KMS-11 (cell line): ENCODE results near the gene WFDC11.
"Not testable (repeated sequence)": the region's sequence is repeated elsewhere in the genome, so short reads cannot be mapped to it uniquely, and the experiment has no call there.

Experiments
- H2AFZ ChIP-seq: fragments of 200-600 bp; sonication (generic); 2 replicates; pipeline ENCODE4 v1.6.1; 2016; ENCODE audit warnings: antibody characterized with exemption, mixed run types, low read depth
- H3K27ac ChIP-seq: fragments of 200-600 bp; sonication (generic); 2 replicates; pipeline ENCODE4 v1.6.1; 2016; ENCODE audit warnings: mild to moderate bottlenecking, mixed run types
- H3K27me3 ChIP-seq: fragments of 200-600 bp; sonication (generic); 2 replicates; pipeline ENCODE4 v1.6.1; 2017; ENCODE audit warnings: mild to moderate bottlenecking, low read depth, mixed run types, moderate library complexity; ENCODE audit not compliant: insufficient read depth
- H3K36me3 ChIP-seq: fragments of 200-600 bp; sonication (generic); 2 replicates; pipeline ENCODE4 v1.6.1; 2017; ENCODE audit warnings: mild to moderate bottlenecking, mixed run types; ENCODE audit not compliant: insufficient read depth
- H3K4me1 ChIP-seq: fragments of 200-600 bp; sonication (generic); 2 replicates; pipeline ENCODE4 v1.6.1; 2016; ENCODE audit warnings: mild to moderate bottlenecking, low read depth, mixed run types; ENCODE audit not compliant: poor library complexity, severe bottlenecking
- H3K4me2 ChIP-seq: fragments of 200-600 bp; sonication (generic); 2 replicates; pipeline ENCODE4 v1.7.0; 2016; ENCODE audit warnings: mild to moderate bottlenecking, mixed run types
- H3K4me3 ChIP-seq: fragments of 200-600 bp; sonication (generic); IDR thresholded peaks from 2 replicates; pipeline ENCODE4 v1.6.1; 2017; ENCODE audit warnings: low read depth, low read length, mixed read lengths; ENCODE audit not compliant: insufficient read depth
- H3K79me2 ChIP-seq: fragments of 200-600 bp; sonication (generic); 2 replicates; pipeline ENCODE4 v1.6.1; 2016; ENCODE audit warnings: low read depth, mixed run types; ENCODE audit not compliant: insufficient read depth
- H3K9ac ChIP-seq: fragments of 200-600 bp; sonication (generic); 2 replicates; pipeline ENCODE4 v1.6.1; 2016; ENCODE audit warnings: mild to moderate bottlenecking, mixed run types
- H4K20me1 ChIP-seq: fragments of 200-600 bp; sonication (generic); 2 replicates; pipeline ENCODE4 v1.6.1; 2016; ENCODE audit warnings: mild to moderate bottlenecking, mixed run types; ENCODE audit not compliant: insufficient read depth
- TF ChIP-seq, protein P1 (sequence below): fragments of 200-600 bp; sonication (generic); conservative IDR thresholded peaks from 2 replicates; pipeline ENCODE4 v1.6.1; 2017; ENCODE audit warnings: low read depth, mild to moderate bottlenecking, antibody characterized with exemption, low read length, moderate library complexity, mixed read lengths

Gene WFDC11

DNA sequence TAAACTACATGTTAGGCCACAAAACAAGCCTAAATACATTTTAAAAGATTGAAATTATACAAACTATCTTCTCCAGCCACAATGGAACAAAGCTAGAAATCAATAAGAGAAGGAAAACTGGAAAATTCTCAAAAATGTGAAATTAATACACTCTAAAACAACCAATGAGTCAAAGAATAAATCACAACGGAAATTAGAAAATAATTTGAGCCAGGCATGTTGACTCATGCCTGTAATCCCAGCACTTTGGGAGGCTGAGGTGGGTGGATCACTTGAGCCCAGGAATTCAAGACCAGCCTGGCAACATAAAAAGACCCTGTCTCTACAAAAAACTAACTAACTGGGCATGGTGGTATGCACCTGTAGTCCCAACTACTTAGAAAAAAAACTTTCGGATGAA, 25.5 kb upstream of the WFDC11 start:
- Histone ChIP-seq H3K4me1 (no peaks in the 10 kb centered on the region), H3K4me2 (no peak overlapping the region), H3K36me3 (no peaks in the 10 kb centered on the region), H2AFZ (no peak overlapping the region), H4K20me1 (no peaks in the 10 kb centered on the region), H3K9ac (no peak overlapping the region), H3K27me3 (no peaks in the 10 kb centered on the region), H3K79me2 (no peaks in the 10 kb centered on the region), H3K27ac (no peak overlapping the region), H3K4me3 (no peak overlapping the region)
- TF ChIP-seq, protein P1, sequence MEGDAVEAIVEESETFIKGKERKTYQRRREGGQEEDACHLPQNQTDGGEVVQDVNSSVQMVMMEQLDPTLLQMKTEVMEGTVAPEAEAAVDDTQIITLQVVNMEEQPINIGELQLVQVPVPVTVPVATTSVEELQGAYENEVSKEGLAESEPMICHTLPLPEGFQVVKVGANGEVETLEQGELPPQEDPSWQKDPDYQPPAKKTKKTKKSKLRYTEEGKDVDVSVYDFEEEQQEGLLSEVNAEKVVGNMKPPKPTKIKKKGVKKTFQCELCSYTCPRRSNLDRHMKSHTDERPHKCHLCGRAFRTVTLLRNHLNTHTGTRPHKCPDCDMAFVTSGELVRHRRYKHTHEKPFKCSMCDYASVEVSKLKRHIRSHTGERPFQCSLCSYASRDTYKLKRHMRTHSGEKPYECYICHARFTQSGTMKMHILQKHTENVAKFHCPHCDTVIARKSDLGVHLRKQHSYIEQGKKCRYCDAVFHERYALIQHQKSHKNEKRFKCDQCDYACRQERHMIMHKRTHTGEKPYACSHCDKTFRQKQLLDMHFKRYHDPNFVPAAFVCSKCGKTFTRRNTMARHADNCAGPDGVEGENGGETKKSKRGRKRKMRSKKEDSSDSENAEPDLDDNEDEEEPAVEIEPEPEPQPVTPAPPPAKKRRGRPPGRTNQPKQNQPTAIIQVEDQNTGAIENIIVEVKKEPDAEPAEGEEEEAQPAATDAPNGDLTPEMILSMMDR, result no peak

DNA sequence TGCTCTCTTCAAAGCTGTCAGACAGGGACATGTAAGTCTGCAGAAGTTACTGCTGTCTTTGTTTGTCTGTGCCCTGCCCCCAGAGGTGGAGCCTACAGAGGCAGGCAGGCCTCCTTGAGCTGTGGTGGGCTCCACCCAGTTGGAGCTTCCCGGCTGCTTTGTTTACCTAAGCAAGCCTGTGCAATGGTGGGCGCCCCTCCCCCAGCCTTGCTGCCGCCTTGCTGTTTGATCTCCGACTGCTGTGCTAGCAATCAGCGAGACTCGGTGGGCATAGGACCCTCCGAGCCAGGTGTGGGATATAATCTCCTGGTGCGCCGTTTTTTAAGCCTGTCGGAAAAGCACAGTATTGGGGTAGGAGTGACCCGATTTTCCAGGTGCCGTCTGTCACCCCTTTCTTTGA, 23.3 kb upstream of the WFDC11 start:
- H3K79me2 ChIP-seq, H4K20me1 ChIP-seq, H3K4me3 ChIP-seq, H3K4me1 ChIP-seq, H3K27me3 ChIP-seq, H3K27ac ChIP-seq, H3K4me2 ChIP-seq, H3K36me3 ChIP-seq, H3K9ac ChIP-seq, H2AFZ ChIP-seq: not testable (repeated sequence)

DNA sequence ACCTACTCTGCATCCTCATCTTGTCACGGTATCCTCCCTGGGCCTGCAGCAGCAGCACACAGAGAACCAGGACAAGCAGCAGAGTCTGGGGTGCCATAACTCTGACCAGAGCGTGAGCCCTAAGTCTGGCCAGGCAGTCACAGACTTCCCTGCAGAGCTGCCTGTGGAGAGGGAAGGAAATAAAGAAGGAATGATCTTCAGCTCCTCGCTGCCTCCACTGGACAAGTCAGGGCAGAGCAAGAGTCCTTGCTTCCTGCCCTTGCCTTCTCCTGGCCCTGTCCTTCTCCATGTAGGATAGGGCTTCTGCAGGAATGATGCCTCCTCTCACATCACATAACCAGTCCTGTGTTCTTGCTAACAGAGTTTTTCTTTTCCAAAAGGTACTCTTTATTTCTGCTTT, 15.9 kb upstream of the WFDC11 start:
- H3K4me1 ChIP-seq, result no peaks in the 10 kb centered on the region
- no peak overlapping the region for H3K4me2 ChIP-seq
- no peak overlapping the region for H3K9ac ChIP-seq
- H3K79me2 ChIP-seq, result no peaks in the 10 kb centered on the region
- H3K27me3 ChIP-seq, result no peaks in the 10 kb centered on the region
- H2AFZ ChIP-seq, result no peak overlapping the region
- H3K36me3 ChIP-seq, result no peaks in the 10 kb centered on the region
- no peak overlapping the region for H3K4me3 ChIP-seq
- H3K27ac ChIP-seq, result no peak overlapping the region
- H4K20me1 ChIP-seq, result no peaks in the 10 kb centered on the region
- TF ChIP-seq, protein P1, result no peak

DNA sequence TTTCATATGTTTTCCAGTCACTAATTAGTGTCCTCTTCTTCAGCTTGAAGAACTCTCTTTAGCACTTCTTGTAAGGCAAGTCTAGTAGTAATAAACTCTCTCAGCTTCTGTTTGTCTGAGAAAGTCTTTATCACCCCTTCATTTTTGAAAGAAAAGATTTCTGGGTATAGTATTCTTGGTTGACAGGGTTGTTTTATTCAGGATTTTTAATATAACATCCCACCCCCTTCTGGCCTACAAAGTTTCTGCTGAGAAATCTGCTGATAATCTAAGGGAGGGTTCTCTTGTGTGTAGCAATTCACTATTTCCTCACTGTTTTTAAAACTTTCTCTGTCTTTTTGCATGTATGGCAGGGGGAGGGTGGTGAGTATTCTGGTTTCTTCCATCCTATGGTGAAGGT, 9.6 kb upstream of the WFDC11 start:
- Histone ChIP-seq H3K4me1 (no peaks in the 10 kb centered on the region), H3K27ac (no peak overlapping the region), H3K4me3 (no peak overlapping the region), H3K4me2 (no peak overlapping the region), H3K36me3 (no peaks in the 10 kb centered on the region), H3K9ac (no peak overlapping the region), H2AFZ (no peak overlapping the region), H3K79me2 (no peaks in the 10 kb centered on the region), H3K27me3 (no peaks in the 10 kb centered on the region), H4K20me1 (no peaks in the 10 kb centered on the region)
- TF ChIP-seq, protein P1, result no peak

DNA sequence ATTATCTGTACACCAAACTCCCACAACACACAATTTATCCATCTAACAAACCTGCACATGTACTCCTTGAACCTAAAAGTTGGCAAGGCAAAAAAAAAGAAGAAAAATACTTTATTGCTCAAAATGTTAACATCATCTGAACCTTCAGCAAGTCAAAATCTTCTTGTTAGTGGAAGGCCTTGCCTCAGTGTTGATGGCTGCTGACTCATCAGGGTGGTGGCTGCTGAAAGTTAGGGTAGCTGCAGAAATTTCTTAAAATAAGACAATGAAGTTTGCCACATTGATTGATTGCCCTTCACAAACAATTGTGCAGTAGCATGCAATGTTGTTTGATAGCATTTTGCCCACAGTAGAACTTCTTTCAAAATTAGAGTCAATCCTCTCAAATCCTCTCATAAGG, 2.7 kb upstream of the WFDC11 start:
- H3K4me2 ChIP-seq, result no peak overlapping the region
- H3K9ac ChIP-seq, result no peak overlapping the region
- no peaks in the 10 kb centered on the region for H3K4me1 ChIP-seq
- TF ChIP-seq, protein P1, result no peak
- no peaks in the 10 kb centered on the region for H4K20me1 ChIP-seq
- H2AFZ ChIP-seq, result no peak overlapping the region
- H3K79me2 ChIP-seq, result no peaks in the 10 kb centered on the region
- H3K27ac ChIP-seq, result no peak overlapping the region
- no peaks in the 10 kb centered on the region for H3K36me3 ChIP-seq
- H3K27me3 ChIP-seq, result no peaks in the 10 kb centered on the region
- H3K4me3 ChIP-seq, result no peak overlapping the region

DNA sequence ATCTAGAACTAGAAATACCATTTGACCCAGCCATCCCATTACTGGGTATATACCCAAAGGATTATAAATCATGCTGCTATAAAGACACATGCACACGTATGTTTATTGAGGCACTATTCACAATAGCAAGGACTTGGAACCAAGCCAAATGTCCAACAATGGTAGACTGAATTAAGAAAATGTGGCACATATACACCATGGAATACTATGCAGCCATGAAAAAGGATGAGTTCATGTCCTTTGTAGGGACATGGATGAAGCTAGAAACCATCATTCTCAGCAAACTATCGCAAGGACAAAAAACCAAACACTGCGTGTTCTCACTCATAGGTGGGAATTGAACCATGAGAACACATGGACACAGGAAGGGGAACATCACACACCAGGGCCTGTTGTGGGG, 13.0 kb downstream of the WFDC11 start:
- H3K9ac ChIP-seq, H2AFZ ChIP-seq, H3K27ac ChIP-seq, H3K4me3 ChIP-seq, H3K79me2 ChIP-seq, H3K36me3 ChIP-seq, H4K20me1 ChIP-seq, H3K4me1 ChIP-seq, H3K27me3 ChIP-seq, H3K4me2 ChIP-seq: not testable (repeated sequence)

DNA sequence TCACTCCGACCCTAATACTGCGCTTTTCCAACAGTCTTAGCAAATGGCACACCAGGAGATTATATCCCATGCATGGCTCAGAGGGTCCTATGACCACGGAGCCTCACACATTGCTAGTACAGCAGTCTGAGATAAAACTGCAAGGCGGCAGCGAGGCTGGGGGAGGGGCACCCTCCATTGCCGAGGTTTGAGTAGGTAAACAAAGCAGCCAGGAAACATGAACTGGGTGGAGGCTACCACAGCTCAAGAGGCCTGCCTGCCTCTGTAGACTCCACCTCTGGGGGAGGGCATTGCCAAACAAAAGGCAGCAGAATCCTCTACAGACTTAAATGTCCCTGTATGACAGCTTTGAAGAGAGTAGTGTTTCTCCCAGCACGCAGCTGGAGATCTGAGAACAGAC, 18.3 kb downstream of the WFDC11 start:
- H3K4me2 ChIP-seq, H2AFZ ChIP-seq, H3K79me2 ChIP-seq, H3K4me3 ChIP-seq, H4K20me1 ChIP-seq, H3K4me1 ChIP-seq, H3K27ac ChIP-seq, H3K27me3 ChIP-seq, H3K9ac ChIP-seq, H3K36me3 ChIP-seq: not testable (repeated sequence)
